Stomach smooth muscle (tissue), 2 donors: ENCODE results near the gene MGAT4D.
"Not testable (repeated sequence)": the region's sequence is repeated elsewhere in the genome, so short reads cannot be mapped to it uniquely, and the experiment has no call there.

Experiments used
- H3K27ac ChIP-seq: one replicate; pipeline ENCODE4 v1.7.0; 2013; ENCODE audit warnings: mild to moderate bottlenecking, low read length, inconsistent platforms
- H3K27me3 ChIP-seq, 2 donors: one replicate each; pipeline ENCODE4 v1.7.0; 2013; ENCODE audit warnings: low read length in 2 of 2; ENCODE audit not compliant: insufficient read depth in 2 of 2, control insufficient read depth in 1 of 2
- H3K36me3 ChIP-seq, 2 donors: one replicate each; pipeline ENCODE4 v1.7.0; 2013; ENCODE audit warnings: low read length in 2 of 2; ENCODE audit not compliant: control insufficient read depth in 2 of 2, insufficient read depth in 2 of 2
- H3K4me1 ChIP-seq: one replicate; pipeline ENCODE4 v1.7.0; 2013; ENCODE audit warnings: low read length; ENCODE audit not compliant: control insufficient read depth, insufficient read depth
- H3K4me3 ChIP-seq, 2 donors: one replicate each; pipeline ENCODE4 v1.7.0; 2013; ENCODE audit warnings: low read length in 2 of 2
- H3K9ac ChIP-seq, 2 donors: one replicate each; pipeline ENCODE4 v1.7.0; 2013; ENCODE audit warnings: low read length in 2 of 2, mild to moderate bottlenecking in 1 of 2
- H3K9me3 ChIP-seq, 2 donors: one replicate each; pipeline ENCODE4 v1.7.0; 2013; ENCODE audit warnings: low read length in 2 of 2; ENCODE audit not compliant: control insufficient read depth in 2 of 2
- donor health status: healthy.
- donor health status: Pancreatic carcinoma.

The MGAT4D gene

DNA sequence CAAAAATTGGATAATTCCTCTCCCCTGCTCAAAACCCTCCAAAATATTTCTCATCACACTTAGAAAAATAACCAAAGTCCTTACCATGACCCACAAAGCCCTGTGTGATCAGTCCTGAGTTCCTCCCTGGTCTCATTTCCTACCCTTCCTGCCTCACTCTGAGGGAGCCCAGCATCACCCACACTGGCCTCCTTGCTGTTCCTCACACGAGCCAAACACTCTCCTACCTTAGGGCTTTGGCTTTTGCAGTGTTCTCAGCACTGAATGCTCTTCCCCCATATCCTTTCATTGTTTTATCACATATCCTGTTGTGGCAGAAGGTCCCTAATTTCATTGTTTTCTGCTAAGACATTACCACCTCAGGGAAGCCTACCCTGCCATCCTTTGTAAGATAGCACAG is 12.2 kb downstream of the MGAT4D start:
- H3K4me1 ChIP-seq, result no peaks in the 10 kb centered on the region
- H3K9me3 ChIP-seq, result no peaks in the 10 kb centered on the region
- no peaks in the 10 kb centered on the region for H3K27me3 ChIP-seq
- H3K9ac ChIP-seq, result no peak overlapping the region
- no peak overlapping the region for H3K4me3 ChIP-seq
- H3K36me3 ChIP-seq, result no peaks in the 10 kb centered on the region
- no peak overlapping the region for H3K27ac ChIP-seq

DNA sequence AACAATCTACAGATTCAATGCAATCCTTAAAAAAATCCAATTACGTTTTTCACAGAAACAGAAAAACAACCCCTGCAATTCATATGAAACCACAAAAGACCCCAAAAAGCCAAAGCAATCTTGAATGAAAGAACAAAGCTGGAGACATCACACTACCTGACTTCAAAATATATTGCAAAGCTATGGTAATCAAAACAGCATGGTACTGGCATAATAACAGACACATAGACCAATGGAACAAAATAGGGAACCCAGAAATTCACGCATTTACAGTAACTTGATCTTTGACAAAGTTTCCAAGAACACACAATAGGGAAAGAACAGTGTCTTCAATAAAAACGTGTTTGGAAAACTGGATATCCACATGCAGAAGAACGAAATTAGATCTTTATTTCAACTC is 14.6 kb downstream of the MGAT4D start:
- Histone ChIP-seq H3K9me3 (no peaks in the 10 kb centered on the region), H3K4me1 (no peaks in the 10 kb centered on the region), H3K9ac (no peak overlapping the region), H3K36me3 (no peaks in the 10 kb centered on the region), H3K27ac (no peak overlapping the region), H3K27me3 (no peaks in the 10 kb centered on the region), H3K4me3 (no peak overlapping the region)

DNA sequence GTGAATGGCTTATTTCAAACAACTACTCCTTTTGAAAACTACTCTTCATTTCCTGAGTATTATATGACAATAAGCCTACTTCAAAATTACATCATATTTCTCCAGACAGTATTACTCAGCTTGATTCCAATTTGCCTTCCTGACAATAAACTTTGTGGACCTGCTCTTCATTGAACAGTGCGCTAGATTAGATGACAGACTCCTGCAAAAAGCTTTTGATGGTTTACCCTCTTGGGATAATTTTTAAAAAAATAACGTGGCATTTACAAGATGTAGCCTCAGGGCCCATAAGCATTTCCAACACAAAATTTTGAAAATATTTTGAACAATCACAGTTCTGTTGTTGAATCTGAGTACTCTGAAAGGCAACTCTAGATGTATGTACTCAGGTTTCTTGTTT is 25.9 kb downstream of the MGAT4D start:
- Histone ChIP-seq H3K27ac (no peak overlapping the region), H3K4me1 (no peaks in the 10 kb centered on the region), H3K9me3 (no peaks in the 10 kb centered on the region), H3K9ac (no peak overlapping the region), H3K27me3 (no peaks in the 10 kb centered on the region), H3K36me3 (no peaks in the 10 kb centered on the region), H3K4me3 (no peak overlapping the region)

DNA sequence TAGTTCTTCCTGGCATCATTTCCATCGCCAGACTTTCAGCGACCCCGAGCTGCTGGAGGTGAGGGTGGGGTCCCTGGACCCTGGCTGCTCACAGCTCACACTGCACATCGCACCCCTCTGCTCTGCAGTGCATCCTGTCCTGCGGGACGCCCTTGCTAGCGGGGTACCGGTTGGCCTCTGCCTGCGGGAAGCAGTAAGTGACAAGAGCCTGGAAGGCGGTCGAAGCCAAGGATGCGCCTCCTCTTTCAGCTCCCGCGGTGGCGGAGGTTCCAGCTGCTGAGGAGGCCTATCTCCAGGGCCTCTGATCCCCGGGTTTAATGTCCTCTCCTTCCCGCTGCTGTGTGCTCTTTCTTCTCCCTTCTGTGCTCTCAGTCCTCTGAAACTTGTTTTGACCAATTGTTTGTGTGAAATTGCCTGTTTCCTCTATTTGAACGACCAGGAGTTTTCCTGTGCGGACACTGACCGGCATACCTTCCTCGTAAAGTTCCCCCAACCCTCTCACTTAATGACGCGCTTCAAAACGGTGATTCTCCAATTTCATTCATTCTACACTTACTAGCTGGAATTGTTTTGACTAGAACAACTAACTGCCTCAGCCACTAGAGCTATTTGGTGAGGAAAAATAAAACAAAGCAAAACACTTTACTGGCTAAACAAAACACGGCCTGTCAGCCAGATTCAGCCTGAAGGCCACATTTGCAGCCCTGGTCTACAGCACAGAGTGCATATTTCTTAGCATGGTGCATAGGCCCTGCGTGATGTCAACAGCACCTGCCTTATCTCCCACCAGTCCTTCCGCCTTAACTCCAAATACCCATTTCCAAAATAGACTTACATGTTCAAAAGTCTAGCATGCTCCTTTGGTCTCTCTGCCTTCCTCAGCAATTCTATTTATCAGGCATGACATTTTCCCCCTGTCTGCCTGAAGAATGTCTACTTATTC is 28.0 kb downstream of the MGAT4D start:
- Histone ChIP-seq H3K9ac (no peak overlapping the region), H3K4me3 (no peak overlapping the region)

DNA sequence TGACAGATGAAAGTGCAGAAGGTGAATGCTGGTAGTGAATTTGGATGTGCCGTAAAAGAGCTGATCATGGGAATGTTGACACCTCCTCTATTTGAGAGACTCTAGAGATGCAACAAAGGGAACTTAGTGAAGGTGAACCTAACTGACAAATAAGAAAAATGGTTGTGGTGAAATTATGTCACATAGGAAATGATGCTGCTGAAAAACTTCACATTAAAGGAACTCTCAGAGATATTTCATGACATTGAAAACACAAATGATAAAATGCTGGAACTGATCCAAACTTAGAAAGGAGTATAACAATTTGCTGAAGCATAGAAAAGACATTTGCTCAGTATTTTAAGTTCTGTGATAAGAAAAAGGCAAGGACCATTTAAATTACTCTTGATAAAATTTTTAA is 31.9 kb downstream of the MGAT4D start:
- Histone ChIP-seq H3K27ac (no peak overlapping the region), H3K9ac (no peak overlapping the region), H3K36me3 (no peaks in the 10 kb centered on the region), H3K4me3 (no peak overlapping the region), H3K4me1 (no peaks in the 10 kb centered on the region), H3K9me3 (no peaks in the 10 kb centered on the region), H3K27me3 (no peaks in the 10 kb centered on the region)

More for the DNA sequence above, 28.0 kb downstream of the MGAT4D start:
- H3K27me3 ChIP-seq, result no peaks in the 10 kb centered on the region
- H3K4me1 ChIP-seq, result no peaks in the 10 kb centered on the region
- no peaks in the 10 kb centered on the region for H3K9me3 ChIP-seq
- H3K27ac ChIP-seq, result no peak overlapping the region
- no peaks in the 10 kb centered on the region for H3K36me3 ChIP-seq

DNA sequence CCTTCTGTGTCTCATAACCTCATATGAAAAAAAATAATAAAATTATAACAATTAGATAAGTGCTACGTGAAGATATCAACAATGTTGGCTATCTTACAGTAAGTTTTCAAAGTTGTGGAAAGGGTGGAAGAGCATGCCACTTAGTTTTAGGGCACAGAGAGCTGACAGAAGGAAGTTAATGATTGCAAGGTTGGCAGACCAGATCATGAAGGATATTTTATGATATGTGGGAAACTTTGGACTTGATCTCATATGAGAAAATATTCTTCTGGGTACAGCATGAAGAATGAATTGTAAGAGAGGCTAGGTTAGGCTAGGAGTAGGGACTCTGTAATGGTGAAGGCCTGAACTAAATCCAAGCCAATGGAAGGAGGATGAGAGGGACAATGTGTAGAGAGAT is 34.5 kb downstream of the MGAT4D start:
- no peak overlapping the region for H3K9ac ChIP-seq
- H3K9me3 ChIP-seq, result no peaks in the 10 kb centered on the region
- H3K27me3 ChIP-seq, result no peaks in the 10 kb centered on the region
- H3K4me1 ChIP-seq, result no peaks in the 10 kb centered on the region
- H3K36me3 ChIP-seq, result no peaks in the 10 kb centered on the region
- H3K27ac ChIP-seq, result no peak overlapping the region
- no peak overlapping the region for H3K4me3 ChIP-seq

DNA sequence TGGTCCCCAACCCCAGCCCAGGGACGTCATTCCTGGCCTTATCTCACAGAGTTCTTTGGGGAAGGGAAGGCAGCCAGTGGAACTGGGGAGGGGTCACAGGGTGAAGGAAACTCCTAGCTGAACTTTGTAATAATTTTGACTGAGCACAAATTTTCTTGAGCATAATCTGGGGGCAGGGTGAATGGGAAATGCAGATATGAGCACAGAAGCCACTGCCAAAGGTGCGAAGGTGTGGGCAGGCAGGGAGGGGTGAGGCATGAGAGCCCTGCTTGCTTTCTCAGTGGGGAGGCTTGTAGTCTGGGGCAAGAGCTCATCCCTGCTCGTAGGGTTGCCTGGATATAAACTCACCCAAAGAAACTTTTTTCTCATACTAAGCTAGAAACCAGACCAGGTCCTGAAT is 34.9 kb downstream of the MGAT4D start:
- no peak overlapping the region for H3K9ac ChIP-seq
- H3K9me3 ChIP-seq, result no peaks in the 10 kb centered on the region
- no peak overlapping the region for H3K27ac ChIP-seq
- no peaks in the 10 kb centered on the region for H3K4me1 ChIP-seq
- no peak overlapping the region for H3K4me3 ChIP-seq
- H3K27me3 ChIP-seq, result no peaks in the 10 kb centered on the region
- H3K36me3 ChIP-seq, result no peaks in the 10 kb centered on the region

DNA sequence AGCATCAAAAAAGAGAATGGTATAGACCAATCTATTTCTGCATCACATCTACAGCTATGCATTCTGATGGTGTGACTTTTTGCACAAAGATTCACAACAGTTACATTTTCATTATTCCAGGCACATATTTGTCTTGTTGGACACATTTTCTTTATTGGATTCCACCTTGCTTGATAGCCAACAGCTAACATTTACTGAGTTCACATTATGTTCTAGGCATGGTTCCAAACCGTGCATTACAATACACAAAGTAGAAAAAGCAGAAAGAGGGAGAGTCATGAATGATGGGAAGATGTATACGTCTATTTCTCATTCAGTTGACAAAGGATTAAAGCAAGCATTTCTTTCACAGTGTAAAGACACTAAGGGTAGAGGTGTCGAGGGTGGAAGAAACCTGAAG is 47.7 kb downstream of the MGAT4D start:
- Histone ChIP-seq H3K4me3 (no peak overlapping the region), H3K4me1 (no peaks in the 10 kb centered on the region), H3K9ac (no peak overlapping the region), H3K36me3 (no peaks in the 10 kb centered on the region), H3K9me3 (no peaks in the 10 kb centered on the region), H3K27ac (no peak overlapping the region), H3K27me3 (no peaks in the 10 kb centered on the region)

DNA sequence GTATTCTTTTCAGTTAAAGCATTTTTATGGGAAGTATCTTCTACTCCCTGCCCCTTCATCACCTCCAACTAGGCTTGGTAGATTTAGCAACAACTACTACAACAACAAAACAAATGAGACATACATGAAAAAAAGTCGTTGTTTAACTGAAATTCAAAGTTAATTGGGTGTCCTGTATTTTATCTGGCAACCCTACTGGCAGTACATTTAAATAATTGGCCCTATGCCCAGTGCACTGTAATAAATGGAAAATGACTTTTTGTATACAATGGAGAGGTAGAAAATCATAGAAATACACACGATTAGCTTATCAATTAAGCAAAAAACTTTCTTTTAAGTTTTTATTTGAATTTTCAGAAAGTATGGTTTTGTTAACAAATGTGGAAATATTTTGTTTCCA is 49.3 kb downstream of the MGAT4D start:
- no peaks in the 10 kb centered on the region for H3K36me3 ChIP-seq
- no peaks in the 10 kb centered on the region for H3K9me3 ChIP-seq
- no peak overlapping the region for H3K27ac ChIP-seq
- no peak overlapping the region for H3K4me3 ChIP-seq
- H3K9ac ChIP-seq, result no peak overlapping the region
- no peaks in the 10 kb centered on the region for H3K27me3 ChIP-seq
- H3K4me1 ChIP-seq, result no peaks in the 10 kb centered on the region

DNA sequence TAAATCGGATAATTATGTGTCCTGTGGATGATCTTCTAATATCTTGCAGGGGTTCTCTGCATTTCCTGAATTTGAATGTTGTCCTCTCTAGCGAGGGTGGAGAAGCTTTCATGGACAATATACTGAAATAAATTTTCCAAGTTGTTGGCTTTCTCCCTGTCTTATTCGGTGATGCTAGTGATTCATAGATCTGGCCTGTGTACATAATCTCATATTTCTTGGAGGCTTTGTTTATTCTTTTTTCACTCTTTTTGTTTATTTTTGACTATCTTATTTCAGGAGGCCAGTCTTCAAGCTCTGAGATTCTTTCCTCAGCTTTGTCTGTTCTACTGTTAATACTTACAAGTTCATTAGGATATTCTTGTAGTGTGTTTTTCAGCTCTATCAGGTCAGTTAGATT is 49.9 kb downstream of the MGAT4D start:
- H3K27ac ChIP-seq, result no peak overlapping the region
- H3K4me3 ChIP-seq, result no peak overlapping the region
- no peak overlapping the region for H3K9ac ChIP-seq
- no peaks in the 10 kb centered on the region for H3K27me3 ChIP-seq
- no peaks in the 10 kb centered on the region for H3K9me3 ChIP-seq
- no peaks in the 10 kb centered on the region for H3K36me3 ChIP-seq
- no peaks in the 10 kb centered on the region for H3K4me1 ChIP-seq

DNA sequence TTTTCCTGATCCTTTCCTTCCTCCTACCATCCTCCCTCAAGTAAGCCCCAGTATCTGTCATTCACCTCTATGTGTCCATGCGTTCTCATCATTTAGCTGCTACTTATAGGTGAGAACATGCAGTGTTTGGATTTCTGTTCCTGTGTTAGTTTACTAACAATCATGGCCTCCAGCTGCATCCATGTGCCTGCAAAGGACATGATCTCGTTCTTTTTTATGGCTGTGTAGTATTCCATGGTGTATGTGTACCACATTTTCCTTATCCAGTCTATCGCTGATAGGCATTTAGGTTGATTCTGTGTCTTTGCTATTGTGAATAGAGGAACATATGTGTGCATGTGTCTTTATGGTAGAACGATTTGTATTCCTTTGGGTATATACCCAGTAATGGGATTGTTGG is 53.7 kb downstream of the MGAT4D start:
- not testable (repeated sequence) for H3K4me1 ChIP-seq, H3K4me3 ChIP-seq, H3K9ac ChIP-seq, H3K27ac ChIP-seq, H3K36me3 ChIP-seq, H3K27me3 ChIP-seq, H3K9me3 ChIP-seq
